HG03097 (cell line): Measurements from ENCODE around the gene PRXL2A.
"Not testable (repeated sequence)": the region's sequence is repeated elsewhere in the genome, so short reads cannot be mapped to it uniquely, and the experiment has no call there.

ENCODE experiments used
- ATAC-seq: cut with Tn5 transposase; IDR thresholded peaks from one replicate; pipeline ENCODE4 v1.9.1; 2021; ENCODE audit not compliant: unreplicated experiment, low FRiP score

The PRXL2A gene

DNA sequence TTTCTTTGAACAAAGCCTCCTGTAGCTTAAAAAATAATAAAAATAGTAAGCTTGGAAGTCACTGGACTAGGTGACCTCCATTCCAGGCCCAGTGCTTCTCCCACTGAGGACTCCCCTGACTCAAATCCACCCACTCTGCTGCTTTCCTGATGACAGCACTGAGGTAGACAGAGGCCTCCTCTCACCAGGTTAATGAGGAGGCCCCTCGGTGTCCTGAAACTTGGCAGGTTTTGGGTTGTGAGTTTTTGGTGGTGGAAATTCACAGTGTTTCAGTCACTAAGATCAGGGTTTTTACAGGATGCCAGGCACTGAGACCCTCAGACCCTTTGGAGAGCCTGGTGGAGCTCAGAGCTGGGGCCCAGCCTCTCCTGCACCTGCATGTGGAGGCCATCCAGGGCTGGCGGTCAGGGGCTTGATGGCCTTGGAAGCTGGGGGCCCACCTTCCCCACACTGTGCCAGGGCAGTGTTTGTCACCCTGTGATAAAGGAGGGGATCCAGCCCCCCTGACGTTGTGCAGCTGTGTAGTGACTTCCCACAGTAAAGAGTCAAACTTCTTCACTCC is 64.8 kb downstream of the PRXL2A start:
- ATAC-seq, result no peak

DNA sequence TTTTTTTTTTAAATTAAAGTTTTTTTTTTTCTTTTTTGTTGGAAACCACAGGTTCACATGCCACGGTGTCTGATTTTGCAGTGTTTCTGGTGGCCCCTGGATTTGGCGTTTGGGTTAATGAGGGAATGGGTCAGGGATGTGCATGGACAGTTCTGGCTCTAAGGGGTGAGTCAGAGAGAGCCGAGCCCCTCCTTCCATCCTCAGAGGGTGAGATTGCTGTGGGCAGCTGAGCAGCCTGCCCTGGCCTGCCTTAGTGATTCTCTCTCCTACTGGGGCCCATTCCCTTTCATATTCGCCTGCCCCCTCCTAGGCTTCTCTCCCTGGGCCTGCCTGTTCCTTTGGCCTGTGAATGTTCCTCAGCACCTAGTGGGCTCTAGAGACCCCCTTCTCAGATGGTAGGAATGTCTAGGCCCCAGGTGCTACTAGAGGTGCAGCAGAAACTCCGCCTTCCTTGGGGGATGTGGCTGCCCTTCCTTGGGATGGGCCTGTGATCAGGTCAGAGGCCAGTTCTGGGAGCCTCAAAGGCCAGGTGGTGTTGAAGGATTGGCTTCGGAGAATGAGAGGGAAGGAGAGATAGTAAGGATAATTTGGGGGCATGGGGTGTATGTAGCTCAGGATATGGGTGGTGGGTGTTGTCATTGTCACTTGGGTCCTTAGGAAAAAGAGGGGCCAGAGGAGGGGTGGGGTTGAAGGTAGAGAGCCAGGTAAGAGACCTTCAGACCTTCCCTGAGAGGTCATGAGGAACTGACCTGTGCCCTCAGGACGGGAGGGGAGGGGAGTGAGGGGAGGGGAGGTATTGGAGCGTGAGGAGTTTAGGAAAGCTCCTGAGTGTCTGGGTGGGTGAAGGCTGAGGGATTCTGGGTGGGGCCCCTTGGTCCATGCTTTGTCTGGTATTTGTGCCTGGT is 65.6 kb downstream of the PRXL2A start:
- ATAC-seq, result no peak

DNA sequence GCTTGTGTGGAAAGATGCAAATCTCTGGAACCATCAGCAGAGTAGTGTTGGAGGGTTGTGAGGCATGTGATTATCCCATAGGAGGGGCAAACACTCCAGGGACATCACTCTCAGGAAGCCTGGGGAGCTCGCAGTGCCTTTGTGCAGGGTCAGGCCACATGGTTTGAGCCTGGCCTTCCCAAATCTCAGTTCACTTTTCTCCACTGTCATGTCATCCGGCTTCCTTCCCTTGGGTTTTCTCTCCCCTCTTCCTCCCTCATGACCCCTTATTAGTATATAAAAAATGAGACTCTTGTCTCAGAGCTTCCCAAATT is 66.2 kb downstream of the PRXL2A start:
- ATAC-seq, result no peak

GRCh38 chr10:80474941-80475340 is 66.6 kb downstream of the PRXL2A start:
- no peak for ATAC-seq

DNA sequence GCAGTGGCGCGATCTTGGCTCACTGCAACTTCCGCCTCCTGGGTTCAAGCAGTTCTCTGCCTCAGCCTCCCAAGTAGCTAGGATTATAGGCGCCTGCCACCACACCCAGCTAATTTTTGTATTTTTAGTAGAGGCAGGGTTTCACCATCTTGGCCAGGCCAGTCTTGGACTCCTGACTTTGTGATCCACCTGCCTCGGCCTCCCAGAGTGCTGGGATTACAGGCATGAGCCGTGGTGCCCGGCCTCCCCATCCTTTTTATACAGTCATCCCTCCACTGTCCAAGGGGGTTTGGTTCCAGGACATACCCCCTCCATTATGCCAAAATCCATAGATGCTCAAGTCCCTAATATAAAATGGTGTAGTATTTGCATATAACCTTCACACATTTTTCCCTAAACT is 67.3 kb downstream of the PRXL2A start:
- ATAC-seq, result not testable (repeated sequence)

GRCh38 chr10:80476685-80477084 is 68.3 kb downstream of the PRXL2A start:
- ATAC-seq, result no peak

DNA sequence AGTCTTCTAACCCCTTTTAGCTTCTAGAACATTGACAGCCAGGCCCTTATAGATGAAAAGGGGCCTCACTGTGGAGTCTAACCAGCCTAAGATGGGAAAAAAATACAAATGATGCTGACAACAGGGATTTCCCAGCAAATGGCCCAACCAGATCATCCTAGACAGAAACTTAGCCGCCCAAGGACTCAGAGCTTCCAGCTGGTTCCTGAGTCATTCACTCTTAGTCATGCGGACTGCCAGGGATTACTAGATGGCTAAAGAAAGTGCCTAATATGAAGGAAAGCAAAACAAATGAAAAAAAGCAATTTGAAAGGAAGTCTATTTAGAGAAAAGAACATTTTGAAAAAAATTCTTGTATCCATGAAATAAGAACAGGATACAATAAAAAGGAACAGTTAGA is 69.5 kb downstream of the PRXL2A start:
- ATAC-seq, result no peak

- not testable (repeated sequence) for ATAC-seq
These were observed 72.0 kb downstream of the PRXL2A start for GRCh38 chr10:80480373-80480772.

- ATAC-seq, result no peak
These were observed 72.5 kb downstream of the PRXL2A start for GRCh38 chr10:80480852-80481251.

GRCh38 chr10:80484243-80484642 is 75.9 kb downstream of the PRXL2A start:
- no peak for ATAC-seq

- no peak for ATAC-seq
These were observed 76.3 kb downstream of the PRXL2A start for GRCh38 chr10:80484676-80485075.

- ATAC-seq, result no peak
These were observed 77.0 kb downstream of the PRXL2A start for GRCh38 chr10:80485076-80485945.

GRCh38 chr10:80485946-80486764 is 77.8 kb downstream of the PRXL2A start:
- no peak for ATAC-seq
